PFSK-1 (cell line): ENCODE data around the gene IFRD2.

Source experiments
- FOXP2 ChIP-seq: optimal IDR thresholded peaks from 2 replicates; pipeline ENCODE3; 2011; ENCODE audit warnings: borderline replicate concordance, control low read depth, inconsistent platforms; ENCODE audit not compliant: insufficient read depth; ENCODE audit errors: extremely low read length, extremely low read depth
- POLR2AphosphoS5 ChIP-seq: IDR thresholded peaks from 2 replicates; pipeline ENCODE4 v1.6.1; 2012; ENCODE audit warnings: low read depth, mild to moderate bottlenecking, control low read depth, low read length, moderate library complexity
- REST ChIP-seq, 2 experiments: IDR thresholded peaks; 2 replicates each; pipeline versions ENCODE4 v1.6.1 to v1.8.0; 2011 to 2012; ENCODE audit warnings: low read depth in 2 of 2, low read length in 2 of 2, control low read depth in 1 of 2, inconsistent platforms in 1 of 2, mild to moderate bottlenecking in 1 of 2, moderate library complexity in 1 of 2; ENCODE audit not compliant: insufficient read depth in 1 of 2
- SIN3A ChIP-seq: IDR thresholded peaks from 2 replicates; pipeline ENCODE4 v1.6.1; 2012; ENCODE audit warnings: mild to moderate bottlenecking, low read length, moderate library complexity, borderline replicate concordance; ENCODE audit not compliant: insufficient read depth
- TAF1 ChIP-seq: IDR thresholded peaks from 2 replicates; pipeline ENCODE4 v1.6.1; 2012; ENCODE audit warnings: low read length, control low read depth, borderline replicate concordance; ENCODE audit not compliant: insufficient read depth

The IFRD2 gene

DNA sequence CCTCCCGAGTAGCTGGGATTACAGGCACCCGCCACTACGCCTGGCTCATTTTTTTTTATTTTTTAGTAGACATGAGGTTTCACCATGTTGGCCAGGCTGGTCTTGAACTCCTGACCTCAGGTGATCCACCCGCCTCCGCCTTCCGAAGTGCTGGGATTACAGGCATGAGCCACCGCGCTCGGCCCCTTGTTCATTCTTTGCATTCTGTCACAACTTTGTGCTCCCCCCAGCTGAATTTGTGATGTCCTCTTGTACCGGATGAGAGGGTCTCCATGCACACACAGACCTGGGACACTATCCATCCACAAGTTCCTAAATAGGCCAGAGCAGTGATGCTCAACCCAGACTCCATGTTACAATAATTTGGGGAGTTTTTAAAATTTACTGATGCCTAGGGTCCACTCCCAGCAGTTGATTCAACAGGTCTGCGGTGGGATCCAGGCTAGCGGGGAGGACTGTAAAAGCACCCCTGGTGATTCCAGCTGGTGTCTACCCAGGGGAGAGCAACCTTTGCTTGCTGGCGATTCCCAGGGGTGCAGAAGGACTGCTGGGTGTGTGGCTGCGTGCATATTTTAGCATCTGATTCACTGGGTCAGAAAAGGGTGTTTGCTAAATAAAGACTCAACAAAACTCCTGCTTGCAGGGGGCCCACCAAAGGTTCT is 47.4 kb upstream of the IFRD2 start:
- no peak for TF ChIP-seq SIN3A
- TF ChIP-seq REST (IDR thresholded peaks at IDR 0.05; ENCODE audit: insufficient read depth in 1 of 2, low read depth in 2 of 2, low read length in 2 of 2): no peak
- TF ChIP-seq POLR2AphosphoS5: no peak
- TF ChIP-seq FOXP2: no peak
- no peak for TF ChIP-seq TAF1

DNA sequence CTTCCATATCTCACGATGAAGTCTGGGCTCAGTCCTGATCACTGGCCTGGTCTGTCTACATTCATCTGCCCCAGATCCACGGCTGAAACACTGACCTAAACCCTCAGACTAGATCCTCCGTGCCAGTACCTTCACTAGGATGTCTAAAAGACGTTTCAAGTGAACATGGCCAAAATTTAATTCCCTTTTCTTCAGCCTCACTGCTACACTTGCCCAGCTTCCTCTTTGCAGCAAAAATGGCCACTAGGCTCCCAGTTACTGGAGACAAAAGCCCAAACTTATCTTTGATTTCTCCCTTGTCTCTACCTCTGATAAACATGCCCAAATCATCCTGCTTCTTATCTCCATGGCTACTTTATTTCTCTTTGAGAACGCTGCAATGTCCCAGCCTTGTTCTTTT is 46.7 kb upstream of the IFRD2 start:
- TF ChIP-seq TAF1: no peak
- TF ChIP-seq REST (IDR thresholded peaks at IDR 0.05; ENCODE audit: insufficient read depth in 1 of 2, low read depth in 2 of 2, low read length in 2 of 2): no peak
- no peak for TF ChIP-seq SIN3A
- no peak for TF ChIP-seq POLR2AphosphoS5
- TF ChIP-seq FOXP2: no peak

- TF ChIP-seq POLR2AphosphoS5 (peak; percentile 84), REST (IDR thresholded peaks at IDR 0.05; ENCODE audit: insufficient read depth in 1 of 2, low read depth in 2 of 2, low read length in 2 of 2) (no peak; a peak in 1 of 4 replicates)
These were observed 45.1 kb upstream of the IFRD2 start for GRCh38 chr3:50337175-50337861.

GRCh38 chr3:50336452-50337174 is 44.4 kb upstream of the IFRD2 start:
- TF ChIP-seq POLR2AphosphoS5 (no peak), FOXP2 (no peak), REST (IDR thresholded peaks at IDR 0.05; ENCODE audit: insufficient read depth in 1 of 2, low read depth in 2 of 2, low read length in 2 of 2) (no peak), TAF1 (no peak), SIN3A (no peak)
